GM12801 (cell line): ENCODE data around the gene LOXL1.

Source experiments
- CTCF ChIP-seq: IDR thresholded peaks from one replicate; pipeline ENCODE4 v1.5.1; 2011; ENCODE audit warnings: control low read depth; ENCODE audit not compliant: insufficient read length; ENCODE audit errors: extremely low read depth

LOXL1 gene

GRCh38 chr15:73994413-73994883, 68.2 kb downstream of the LOXL1 start, which contains the start of gene PML:
TSS of gene PML (plus strand) at chr15:73994716. CDS start at chr15:73994813, 97 bp downstream.
- no peak for TF ChIP-seq CTCF

GRCh38 chr15:73994912-73995622, 68.8 kb downstream of the LOXL1 start:
- no peak for TF ChIP-seq CTCF

- no peak for TF ChIP-seq CTCF
Measured at GRCh38 chr15:73996267-73996666, 70.0 kb downstream of the LOXL1 start.

- no peak for TF ChIP-seq CTCF
Measured at GRCh38 chr15:73996939-73997338, 70.7 kb downstream of the LOXL1 start.

GRCh38 chr15:73997986-73998385, 71.7 kb downstream of the LOXL1 start:
- TF ChIP-seq CTCF, result no peak
